Mucosa of descending colon (tissue), 3 donors: ENCODE results near the gene SERINC5. TPM values are rescaled to one million over a fixed set of nuclear protein-coding genes. Genes with fewer than 3 reads are reported as not detected.

Source experiments
- ATAC-seq: fragments of 200-7000 bp; cut with Tn5 transposase; one replicate; pipeline ENCODE4 v1.9.1; 2020; ENCODE audit warnings: mild to moderate bottlenecking, moderate library complexity
- DNase-seq, 3 donors: peaks; one replicate each; pipeline ENCODE4 v3.0.0-alpha.2; 2020
- H3K36me3 ChIP-seq: fragments of 200-600 bp; one replicate; pipeline ENCODE4 v1.8.0; 2021; ENCODE audit warnings: low read depth, mild to moderate bottlenecking
- H3K4me1 ChIP-seq: fragments of 200-600 bp; one replicate; pipeline ENCODE4 v1.8.0; 2021; ENCODE audit warnings: low read depth, mild to moderate bottlenecking
- H3K4me3 ChIP-seq: fragments of 200-600 bp; one replicate; pipeline ENCODE4 v1.8.0; 2021; ENCODE audit warnings: mild to moderate bottlenecking
- H3K9me3 ChIP-seq: fragments of 200-600 bp; one replicate; pipeline ENCODE4 v1.8.0; 2021; ENCODE audit warnings: mild to moderate bottlenecking
- intact Hi-C, 2 donors: fragments of 100-400 bp; cut with DNase I in 1 of 2; cut with micrococcal nuclease in 1 of 2; formaldehyde crosslinking; loops; one replicate each; pipeline versions ENCODE4 v1.11.0 to v1.11.1; 2022; cut with DNase I, micrococcal nuclease
- total RNA-seq, 3 donors: library from RNA; stranded (reverse); fragmentation: NEBNext Ultra II Directional in 2 of 3; extraction: Animal tissue kit (Norgen Biotek cat#: 25700) in 2 of 3; gene quantifications; one replicate each; pipeline versions ENCODE4 v1.2.1 to v1.2.4, GENCODE V29; 2021 to 2023
- TF ChIP-seq, protein P1 (sequence below): fragments of 200-600 bp; IDR thresholded peaks from one replicate; pipeline ENCODE4 v1.8.0; 2022; ENCODE audit warnings: antibody characterized with exemption, mild to moderate bottlenecking
- donor health status: DM: no; HTN: no; CAD: no; lungs with moderate emphysema.
- donor health status: DM: no; HTN: no; CAD: no.
- donor health status: DM: no; HTN: yes; CAD: no.

The SERINC5 gene
- total RNA-seq, 3 donors from 2014 or later, result 66.6 to 153 (median 126) TPM

DNA sequence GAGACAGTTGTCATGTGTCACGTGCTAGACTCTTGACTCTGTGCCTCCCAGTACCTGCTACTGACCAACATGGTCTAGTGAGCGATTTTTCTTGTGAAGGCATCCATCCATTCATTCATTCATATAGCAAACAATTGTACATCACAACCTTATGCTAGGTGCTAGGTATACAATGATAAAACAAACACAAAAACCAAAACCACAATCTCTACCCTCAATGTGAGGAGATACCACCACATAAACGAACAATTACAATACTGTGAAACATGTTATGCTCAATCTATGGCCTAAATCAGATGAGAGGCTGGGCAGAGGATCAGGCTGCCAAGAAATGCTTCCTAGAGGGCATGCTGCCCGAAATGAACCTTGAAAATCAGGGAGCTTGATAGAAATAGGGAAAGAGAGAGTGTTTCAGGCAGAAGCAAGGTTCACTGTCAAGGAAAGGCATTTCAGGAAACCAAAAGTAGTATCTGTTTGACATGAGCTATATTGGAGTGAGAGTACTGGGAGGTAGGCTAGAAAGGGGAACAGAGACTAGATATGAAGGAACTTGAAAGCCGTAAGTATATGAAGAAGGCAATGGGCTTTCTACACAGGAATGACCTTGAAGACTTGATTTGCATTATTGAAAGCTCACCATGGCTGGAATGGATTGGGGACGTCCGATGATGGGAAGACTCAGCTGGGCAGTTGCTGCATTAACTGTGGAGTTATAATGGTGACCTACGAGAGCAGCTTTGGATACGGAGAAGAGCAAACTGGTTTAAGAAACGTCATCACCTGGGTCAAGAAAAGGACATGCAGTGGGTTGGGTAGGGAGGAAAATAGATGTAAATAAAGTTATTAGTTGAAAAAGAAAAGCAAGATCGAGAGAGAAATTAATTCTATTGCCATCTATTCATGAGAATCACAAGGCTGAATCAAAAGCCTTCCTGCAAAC lies 130.6 kb downstream of the SERINC5 start:
- Histone ChIP-seq H3K9me3 (no peaks in the 10 kb centered on the region), H3K4me3 (no peak overlapping the region), H3K4me1 (no peaks in the 10 kb centered on the region), H3K36me3 (no peaks in the 10 kb centered on the region)
- TF ChIP-seq, protein P1, sequence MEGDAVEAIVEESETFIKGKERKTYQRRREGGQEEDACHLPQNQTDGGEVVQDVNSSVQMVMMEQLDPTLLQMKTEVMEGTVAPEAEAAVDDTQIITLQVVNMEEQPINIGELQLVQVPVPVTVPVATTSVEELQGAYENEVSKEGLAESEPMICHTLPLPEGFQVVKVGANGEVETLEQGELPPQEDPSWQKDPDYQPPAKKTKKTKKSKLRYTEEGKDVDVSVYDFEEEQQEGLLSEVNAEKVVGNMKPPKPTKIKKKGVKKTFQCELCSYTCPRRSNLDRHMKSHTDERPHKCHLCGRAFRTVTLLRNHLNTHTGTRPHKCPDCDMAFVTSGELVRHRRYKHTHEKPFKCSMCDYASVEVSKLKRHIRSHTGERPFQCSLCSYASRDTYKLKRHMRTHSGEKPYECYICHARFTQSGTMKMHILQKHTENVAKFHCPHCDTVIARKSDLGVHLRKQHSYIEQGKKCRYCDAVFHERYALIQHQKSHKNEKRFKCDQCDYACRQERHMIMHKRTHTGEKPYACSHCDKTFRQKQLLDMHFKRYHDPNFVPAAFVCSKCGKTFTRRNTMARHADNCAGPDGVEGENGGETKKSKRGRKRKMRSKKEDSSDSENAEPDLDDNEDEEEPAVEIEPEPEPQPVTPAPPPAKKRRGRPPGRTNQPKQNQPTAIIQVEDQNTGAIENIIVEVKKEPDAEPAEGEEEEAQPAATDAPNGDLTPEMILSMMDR, result no peak
- intact Hi-C loops, result no loop called here
- no peak for DNase-seq
- ATAC-seq, result peak; percentile 50

- Histone ChIP-seq H3K4me1 (no peaks in the 10 kb centered on the region), H3K9me3 (no peaks in the 10 kb centered on the region), H3K4me3 (no peak overlapping the region), H3K36me3 (no peaks in the 10 kb centered on the region)
- TF ChIP-seq, protein P1, result no peak
- DNase-seq, result no peak
- intact Hi-C loops, result no loop called here
- ATAC-seq, result no peak
Measured at GRCh38 chr5:80124121-80124918, 131.5 kb downstream of the SERINC5 start.

DNA sequence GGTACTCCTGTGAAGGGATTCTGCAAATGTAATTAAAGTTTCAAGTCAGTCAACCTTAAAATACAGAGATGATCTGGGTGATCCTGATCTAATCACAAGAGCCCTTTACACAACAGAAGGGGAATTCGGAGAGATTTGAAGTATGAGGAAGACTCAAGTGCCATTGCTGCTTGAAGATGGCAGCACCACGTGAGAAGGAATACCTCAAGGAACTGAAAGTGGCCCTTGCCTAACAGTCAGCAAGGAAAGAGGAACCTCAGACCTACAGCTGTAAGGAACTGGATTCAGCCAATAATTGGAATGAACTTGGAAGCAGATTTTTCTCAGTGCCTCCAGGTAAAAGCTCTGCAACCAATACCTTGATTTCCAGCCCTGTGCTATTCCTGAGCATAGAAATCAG lies 133.3 kb downstream of the SERINC5 start:
- no peak for DNase-seq
- intact Hi-C loops, result no loop called here
- ATAC-seq, result peak; percentile 23
- H3K4me3 ChIP-seq, result no peak overlapping the region
- no peaks in the 10 kb centered on the region for H3K9me3 ChIP-seq
- H3K36me3 ChIP-seq, result no peaks in the 10 kb centered on the region
- H3K4me1 ChIP-seq, result no peaks in the 10 kb centered on the region
- TF ChIP-seq, protein P1, result no peak

DNA sequence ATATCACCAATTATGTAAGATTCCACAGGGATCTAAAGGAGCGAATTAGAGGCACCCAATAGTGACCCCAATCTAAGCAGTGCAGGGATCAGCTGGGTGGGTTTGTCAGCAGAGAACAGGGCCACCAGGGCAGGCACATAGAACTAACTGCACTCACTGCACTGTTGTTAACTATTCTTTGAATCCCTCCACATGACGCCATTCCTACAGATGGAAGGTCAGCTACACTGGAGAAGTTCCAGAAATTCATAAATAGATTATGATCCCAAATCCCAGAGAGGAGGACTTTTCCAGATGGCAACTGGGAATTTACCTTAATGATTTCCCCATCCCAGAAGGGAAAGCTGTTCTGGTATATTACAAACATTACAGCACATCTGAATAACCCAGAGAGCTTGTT lies 136.5 kb downstream of the SERINC5 start:
- Histone ChIP-seq H3K4me3 (no peak overlapping the region), H3K9me3 (no peaks in the 10 kb centered on the region), H3K4me1 (no peaks in the 10 kb centered on the region), H3K36me3 (no peaks in the 10 kb centered on the region)
- intact Hi-C loops, result no loop called here
- ATAC-seq, result no peak
- DNase-seq, result no peak
- TF ChIP-seq, protein P1, result no peak

- no peak overlapping the region for H3K4me3 ChIP-seq
- TF ChIP-seq, protein P1, result no peak
- no peaks in the 10 kb centered on the region for H3K9me3 ChIP-seq
- ATAC-seq (no peak), DNase-seq (no peak)
- no peaks in the 10 kb centered on the region for H3K36me3 ChIP-seq
- intact Hi-C loops, result no loop called here
- no peaks in the 10 kb centered on the region for H3K4me1 ChIP-seq
Measured at GRCh38 chr5:80117446-80117845, 138.4 kb downstream of the SERINC5 start.
